Pericardium fibroblast (primary cell): ENCODE measurements around the gene METTL25. TPM values are rescaled to one million over a fixed set of nuclear protein-coding genes. Genes with fewer than 3 reads are reported as not detected.

ENCODE experiments used
- total RNA-seq: library from RNA; depleted of rRNA; stranded (reverse); fragments of >200 nt; gene quantifications from 2 replicates; pipeline ENCODE4 v1.2.3, GENCODE V29; 2015

Gene METTL25
- total RNA-seq: 5.1 and 7.7 TPM in 2 replicates

GRCh38 chr12:82358200-82359114 is at the start of gene METTL25, which contains the start of gene CCDC59:
TSS of gene METTL25 (plus strand) at chr12:82358529. CDS start at chr12:82358566, 37 bp downstream.
TSS of gene CCDC59 (minus strand) at chr12:82358387. CDS start at chr12:82358376, 11 bp downstream.

Other genes starting within 250 kb of the METTL25 start
- gene CCDC59, start 142 bp upstream of the METTL25 start, total RNA-seq: 38.2 and 69.9 TPM in 2 replicates